ENCODE results near the gene MRPL10.

DNA sequence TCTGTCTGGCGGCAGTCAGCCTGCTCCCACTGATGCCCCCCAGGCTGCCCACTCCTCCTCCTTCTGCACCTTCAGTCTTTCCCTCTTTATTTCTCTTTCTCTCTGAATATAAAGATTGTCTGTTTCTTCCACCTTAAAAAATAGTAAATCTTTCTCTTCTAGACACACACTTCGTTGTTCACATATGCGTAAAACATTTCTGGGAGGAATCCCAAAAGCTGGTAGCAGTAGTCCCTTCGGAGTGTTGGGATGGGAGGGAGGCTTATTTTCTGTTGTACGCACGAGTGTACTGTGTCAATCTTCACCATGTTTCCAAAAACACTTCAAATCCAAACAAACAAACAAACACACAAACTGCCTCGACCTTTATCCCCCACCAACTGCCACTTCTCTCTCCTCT, 19.6 kb downstream of the MRPL10 start:
- TF ChIP-seq CTCF (conservative IDR thresholded peaks at IDR 0.05; ENCODE audit: low read depth in 2 of 2) (no peak), EZH2 (IDR thresholded peaks at IDR 0.05; ENCODE audit: low read depth, unreplicated experiment) (no peak), POLR2AphosphoS5 (IDR thresholded peaks at IDR 0.05; ENCODE audit: low read depth) (no peak)

Data from GM23338 (cell line).